Stimulated activated CD4-positive, alpha-beta T cell treated with anti-CD3 and anti-CD28 coated beads, Interleukin-12 subunit alpha, Interleukin-12 subunit beta, amount 100 ng/mL, for 48 hours (primary cell): ENCODE measurements around the gene C11orf52.

Experiments used
- DNase-seq, 3 donors: peaks; one replicate each; pipeline ENCODE4 v3.0.0-alpha.2; 2020; ENCODE audit warnings: low read depth in 2 of 3, low spot score in 1 of 3

Gene C11orf52

DNA sequence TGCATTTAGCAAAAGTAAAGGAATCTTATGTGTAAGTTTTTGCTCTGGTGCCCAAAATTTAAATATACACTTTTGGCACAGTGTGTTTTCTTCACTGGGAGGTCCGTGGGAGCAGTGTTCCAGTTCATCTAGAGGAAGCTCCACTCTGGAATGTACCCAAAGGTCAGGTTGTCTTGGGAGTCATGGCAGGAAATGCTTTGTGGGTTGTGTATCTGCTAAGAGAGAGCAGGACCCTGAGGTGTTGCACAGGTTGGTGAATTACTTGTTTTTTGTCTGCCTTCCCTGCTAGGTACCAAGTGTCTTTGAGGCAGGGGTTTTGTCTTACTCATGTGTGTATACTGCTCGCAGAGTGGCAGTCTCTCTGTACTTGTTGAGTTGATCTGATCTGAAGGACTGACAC is 55.7 kb downstream of the C11orf52 start:
- DNase-seq: no peak

DNA sequence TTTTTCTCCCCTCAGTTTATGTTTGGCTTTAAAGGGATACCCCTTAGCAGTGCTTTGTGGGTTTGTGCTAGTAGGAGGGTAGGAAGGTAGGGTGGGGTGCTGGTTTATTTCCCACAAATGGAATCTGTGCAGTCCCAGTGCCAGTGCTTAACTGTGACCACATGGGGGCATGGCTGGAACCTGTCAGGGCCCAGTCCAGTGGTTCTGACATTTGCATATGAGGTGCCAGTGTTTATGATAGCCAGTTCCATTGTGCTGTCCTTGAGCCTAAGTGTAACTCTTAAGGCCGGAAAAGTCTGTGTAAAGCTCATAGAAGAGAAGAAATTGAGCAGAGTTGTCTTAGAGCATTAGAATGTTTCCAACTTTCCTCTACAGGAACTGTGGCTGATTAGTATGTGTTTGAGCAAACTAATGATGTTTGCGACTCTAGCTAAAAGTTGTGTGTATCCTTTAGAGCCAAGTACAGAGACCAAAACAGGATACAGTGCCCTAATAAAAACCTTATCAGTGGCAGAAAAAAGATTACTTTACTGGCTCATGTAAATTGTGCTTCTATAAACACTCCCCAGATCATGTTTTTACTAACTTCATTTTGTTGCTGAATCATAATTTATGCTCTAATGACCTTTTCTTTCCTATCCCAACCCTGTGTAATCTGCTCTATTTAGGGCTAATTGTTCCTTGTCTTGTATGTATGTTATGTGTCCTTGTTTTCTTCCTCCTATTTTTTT is 56.5 kb downstream of the C11orf52 start:
- no peak for DNase-seq

DNA sequence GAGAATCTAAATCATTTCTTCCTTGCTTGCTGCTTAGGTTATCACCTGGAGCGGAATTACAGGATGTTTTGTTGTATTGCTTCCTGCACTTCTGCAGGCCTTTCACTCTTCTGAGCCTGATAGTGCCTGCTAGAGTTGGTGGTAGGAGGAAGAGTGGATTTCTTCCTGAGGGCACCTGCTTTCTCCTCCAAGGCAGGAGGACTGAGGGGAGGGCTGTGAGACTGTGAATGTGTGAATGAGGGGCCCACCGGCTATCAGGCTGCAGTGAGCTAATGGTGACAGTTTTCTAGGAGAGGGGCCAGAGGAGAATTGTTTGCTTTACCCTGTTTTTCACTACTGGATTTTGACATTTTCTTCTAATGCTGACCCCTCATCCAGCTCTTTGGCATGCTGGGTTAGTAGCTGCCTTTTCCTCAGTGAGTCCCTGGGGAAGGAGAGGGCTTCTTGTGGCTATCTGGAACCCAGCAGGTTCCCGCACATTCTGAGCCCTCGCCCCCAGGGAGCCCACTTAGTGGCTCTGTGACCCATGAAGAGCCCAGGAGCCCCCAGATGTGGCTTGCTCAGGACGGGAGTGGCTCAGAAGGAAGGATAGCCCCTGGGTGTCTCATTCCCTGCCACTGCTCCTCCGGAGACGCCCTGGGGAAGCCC is 57.5 kb downstream of the C11orf52 start:
- no peak for DNase-seq
